GM21576 (cell line): Measurements from ENCODE around the gene SIGLEC8.
"Not testable (repeated sequence)": the region's sequence is repeated elsewhere in the genome, so short reads cannot be mapped to it uniquely, and the experiment has no call there.

Experiments
- ATAC-seq: cut with Tn5 transposase; IDR thresholded peaks from one replicate; pipeline ENCODE4 v1.9.1; 2021; ENCODE audit warnings: mild to moderate bottlenecking, moderate library complexity; ENCODE audit not compliant: unreplicated experiment

SIGLEC8 gene

GRCh38 chr19:51473009-51473707, 14.9 kb upstream of the SIGLEC8 start:
- no peak for ATAC-seq

- no peak for ATAC-seq
Observed at GRCh38 chr19:51472607-51473006, 14.4 kb upstream of the SIGLEC8 start.

GRCh38 chr19:51471527-51471926, 13.3 kb upstream of the SIGLEC8 start:
- ATAC-seq: no peak

DNA sequence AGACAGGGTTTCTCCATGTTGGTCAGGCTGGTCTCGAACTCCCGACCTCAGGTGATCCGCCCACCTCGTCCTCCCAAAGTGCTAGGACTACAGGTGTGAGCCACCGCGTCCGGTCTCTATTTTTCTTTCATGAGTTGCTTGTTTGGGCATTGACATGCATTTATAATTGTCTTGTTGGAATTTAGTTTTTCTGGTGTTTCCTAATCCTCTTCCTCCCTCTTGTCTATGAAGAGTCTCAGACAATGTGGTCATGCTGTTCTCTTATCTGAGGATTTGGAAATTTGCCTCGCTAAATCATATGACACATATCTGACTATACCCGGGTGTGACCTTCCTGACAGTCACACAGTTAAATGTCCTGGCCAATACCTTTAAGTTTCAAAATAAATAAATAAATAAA, 12.7 kb upstream of the SIGLEC8 start:
- no peak for ATAC-seq

DNA sequence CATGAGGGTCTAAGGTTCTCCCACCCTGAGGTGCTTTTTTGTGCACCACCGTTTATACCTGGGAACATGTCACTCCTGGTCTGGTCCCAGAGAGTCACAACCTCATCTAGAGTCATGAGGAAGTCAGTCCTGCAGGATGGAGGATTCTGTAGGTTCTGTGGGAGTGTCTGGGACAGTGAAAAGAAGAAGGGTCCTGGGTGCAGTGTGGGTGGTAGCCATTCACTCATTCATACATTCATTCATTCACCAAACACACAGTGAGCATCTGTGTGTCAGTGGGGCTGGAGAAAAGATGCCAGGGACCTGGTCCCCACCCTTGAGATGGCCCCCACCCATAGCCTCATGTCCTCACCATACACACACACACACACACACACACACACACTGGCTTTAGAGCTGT, 11.4 kb upstream of the SIGLEC8 start:
- no peak for ATAC-seq

GRCh38 chr19:51469162-51469561, 10.9 kb upstream of the SIGLEC8 start:
- ATAC-seq: no peak

- no peak for ATAC-seq
Observed at GRCh38 chr19:51468545-51468920, 10.3 kb upstream of the SIGLEC8 start.

DNA sequence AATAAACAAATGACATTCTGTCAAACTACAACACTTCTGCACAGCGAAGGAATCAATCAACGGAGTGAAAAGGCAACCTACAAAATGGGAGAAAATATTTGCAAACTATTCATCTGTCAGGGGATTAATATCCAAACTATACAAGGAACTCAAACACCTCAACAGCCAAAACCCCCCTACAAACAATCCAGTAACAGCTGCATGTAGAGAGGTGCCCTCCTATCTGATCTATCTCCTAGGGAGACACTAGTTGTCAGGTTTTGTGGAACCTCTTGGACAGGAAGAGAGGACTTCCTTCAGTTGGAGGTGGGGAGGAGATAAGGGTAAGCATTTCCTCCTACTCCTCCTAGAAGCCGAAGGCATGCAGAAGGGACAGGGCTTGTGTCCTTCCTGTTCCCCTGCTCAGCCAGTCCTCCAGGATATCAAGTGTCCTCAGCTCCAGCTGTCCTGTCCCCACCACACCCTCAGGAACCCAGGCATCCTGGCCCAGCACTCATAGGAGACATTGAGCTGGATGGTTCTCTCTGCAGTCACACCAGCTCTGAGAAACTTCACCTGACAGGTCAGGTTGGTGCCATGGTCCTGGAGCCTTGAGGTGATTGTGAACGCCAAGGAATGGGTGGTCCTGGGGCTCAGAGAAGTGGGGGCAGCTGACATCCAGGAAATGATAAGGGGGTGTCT, 9.8 kb upstream of the SIGLEC8 start:
- ATAC-seq: no peak

DNA sequence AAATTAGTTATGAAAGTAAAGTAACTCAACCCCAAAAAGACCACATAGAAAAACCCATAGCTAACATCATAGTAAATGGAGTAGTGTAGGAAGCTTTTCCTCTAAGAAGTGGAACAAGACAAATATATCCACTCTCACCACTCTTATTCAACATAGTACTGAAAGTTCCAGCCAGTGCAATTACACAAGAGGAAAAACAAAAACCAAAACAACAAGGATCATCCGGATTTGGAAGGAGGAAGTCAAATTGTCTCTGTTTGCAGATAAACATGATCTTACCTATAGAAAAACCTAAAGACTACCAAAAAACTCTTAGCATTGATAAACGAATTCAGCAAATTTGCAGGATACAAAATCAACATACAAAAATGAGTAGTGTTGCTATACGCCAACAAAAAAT, 8.5 kb upstream of the SIGLEC8 start:
- ATAC-seq: no peak

DNA sequence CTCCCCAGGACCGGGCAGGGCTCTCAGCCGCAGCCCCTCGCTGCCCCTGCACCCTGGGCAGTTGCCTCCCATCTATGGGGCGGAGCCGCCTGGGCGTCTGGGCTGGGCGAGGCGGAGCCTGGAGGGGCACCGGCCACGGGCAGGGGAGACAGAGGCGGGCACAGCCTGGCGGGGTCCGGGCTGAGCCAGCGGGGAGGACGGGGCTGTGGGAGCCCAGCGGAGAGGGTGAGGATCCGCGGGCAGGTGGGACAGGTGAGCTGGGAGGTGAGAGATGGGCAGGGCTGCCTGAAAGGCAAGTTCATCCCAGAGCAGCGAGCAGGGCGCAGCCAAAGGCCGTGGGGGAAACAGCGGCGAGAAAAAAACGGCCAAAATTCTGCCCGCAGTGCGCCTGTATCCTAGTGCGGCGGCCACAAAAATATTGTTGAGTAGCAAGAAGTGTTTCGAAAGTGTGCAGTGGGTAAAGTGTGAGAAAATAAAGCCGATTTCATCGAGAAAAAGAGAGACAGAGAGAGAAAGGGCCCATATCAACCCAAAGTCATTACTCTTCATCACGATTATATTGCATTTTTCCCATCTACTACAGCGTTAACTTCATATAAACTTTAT, 5.8 kb upstream of the SIGLEC8 start:
- not testable (repeated sequence) for ATAC-seq

DNA sequence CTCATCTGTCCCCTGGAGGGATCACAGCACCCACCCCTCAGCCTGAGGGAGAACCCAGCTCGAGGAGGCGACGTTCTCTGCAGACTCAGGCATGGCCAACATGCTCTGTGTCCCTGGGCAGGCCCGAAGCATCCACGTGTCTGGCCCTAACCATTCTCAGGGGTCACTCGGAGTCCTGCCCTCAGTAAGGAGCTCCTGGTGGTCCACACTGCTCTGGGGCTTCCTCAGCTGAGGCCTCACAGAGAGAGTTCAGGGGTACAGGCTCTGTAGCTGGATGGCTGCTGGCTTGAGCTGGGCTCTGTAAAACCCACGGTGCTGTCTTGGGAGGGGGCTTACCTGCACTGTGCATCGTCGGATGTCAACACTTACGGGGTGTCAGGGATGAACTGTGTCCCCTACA, 4.4 kb upstream of the SIGLEC8 start:
- ATAC-seq: no peak

DNA sequence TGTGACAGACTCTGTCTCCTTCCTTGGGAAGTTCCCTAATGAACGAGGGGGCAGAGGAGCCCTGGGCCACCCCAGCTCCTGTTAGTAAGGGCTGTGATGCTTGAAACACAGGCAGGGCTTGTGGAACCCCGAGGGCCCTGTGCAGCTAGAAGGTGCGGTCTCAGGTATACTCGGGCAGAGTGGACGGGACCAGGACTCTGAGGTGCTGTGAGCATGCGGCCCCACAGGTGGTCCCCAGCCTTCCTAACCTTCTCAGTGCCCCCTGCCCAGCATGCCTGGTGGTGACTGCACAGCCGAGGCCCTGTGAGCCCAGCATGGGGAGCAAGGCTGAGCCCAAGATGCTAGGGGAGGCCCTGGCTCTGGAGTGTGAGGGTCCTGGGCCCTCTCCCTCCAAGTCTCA, 4.0 kb upstream of the SIGLEC8 start:
- no peak for ATAC-seq

GRCh38 chr19:51461723-51462161, 3.5 kb upstream of the SIGLEC8 start:
- no peak for ATAC-seq

DNA sequence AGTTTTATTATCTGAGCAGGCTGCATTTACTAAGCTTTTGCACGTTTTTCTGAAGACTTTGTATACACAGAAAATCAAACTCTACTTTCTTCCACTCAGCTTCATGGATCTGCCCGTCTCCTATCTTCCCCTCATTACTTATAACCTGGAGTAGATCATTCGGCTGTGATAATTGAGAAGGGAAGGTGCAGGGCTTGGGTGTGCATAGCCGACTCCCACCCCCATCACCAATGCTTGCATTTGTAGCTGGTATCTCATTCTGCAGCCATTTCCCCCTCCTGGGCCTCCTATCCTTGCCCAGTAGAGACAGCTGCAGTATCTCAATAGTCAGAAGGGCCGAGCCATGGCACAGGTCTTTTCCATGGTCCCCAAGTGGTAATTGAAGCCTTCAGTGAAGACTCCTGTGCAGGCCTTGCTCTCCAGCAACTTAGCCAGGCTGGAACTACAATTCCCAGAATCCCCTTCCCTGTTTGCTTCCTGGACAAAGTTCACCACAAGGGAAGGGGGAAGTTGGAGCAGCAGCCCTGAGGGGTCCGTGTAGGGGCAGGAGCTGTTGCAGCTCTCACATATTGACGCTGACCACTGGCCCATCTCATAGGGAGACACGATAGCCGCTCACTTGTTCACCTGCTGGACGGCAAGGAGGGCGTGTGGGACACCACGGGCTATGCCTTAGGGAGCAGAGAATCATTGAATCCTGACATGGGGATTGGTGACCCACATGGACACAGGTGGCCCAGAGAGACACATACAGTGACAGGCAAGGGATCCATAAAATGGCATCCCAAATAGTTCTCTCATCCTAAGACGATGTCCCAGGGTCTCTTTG, 2.1 kb upstream of the SIGLEC8 start:
- no peak for ATAC-seq

DNA sequence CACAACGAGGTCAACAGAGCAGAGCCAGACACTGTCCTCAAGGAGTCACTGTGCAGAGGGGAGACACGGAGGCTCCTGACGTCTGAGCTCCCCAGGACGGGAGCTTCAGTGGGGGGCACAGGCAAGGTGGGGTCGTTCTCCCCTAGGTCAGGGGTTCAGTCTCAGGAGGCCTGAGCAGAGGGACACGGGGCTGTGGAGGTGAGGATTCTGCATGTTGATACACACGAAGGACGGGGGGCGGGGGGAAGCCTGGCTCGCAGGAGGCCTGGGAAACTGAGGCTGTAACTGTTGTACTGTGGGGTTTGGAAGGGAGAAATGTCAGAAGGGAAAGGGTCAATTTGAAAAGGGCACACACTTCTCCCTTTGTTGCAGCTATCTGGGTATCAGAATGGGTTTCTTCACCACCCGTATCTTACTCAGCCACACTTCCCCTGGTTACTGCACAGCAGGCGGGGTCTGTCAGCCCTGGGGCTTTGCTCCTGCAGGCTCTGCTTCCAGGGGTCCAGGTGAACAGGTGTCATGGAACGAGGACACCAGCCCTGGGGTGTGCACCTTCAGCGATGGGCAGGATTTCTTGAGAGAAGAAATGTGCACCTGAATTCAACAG, 748 bp upstream of the SIGLEC8 start:
- ATAC-seq: no peak

- ATAC-seq: no peak
Observed at GRCh38 chr19:51457351-51458013, 772 bp downstream of the SIGLEC8 start.

DNA sequence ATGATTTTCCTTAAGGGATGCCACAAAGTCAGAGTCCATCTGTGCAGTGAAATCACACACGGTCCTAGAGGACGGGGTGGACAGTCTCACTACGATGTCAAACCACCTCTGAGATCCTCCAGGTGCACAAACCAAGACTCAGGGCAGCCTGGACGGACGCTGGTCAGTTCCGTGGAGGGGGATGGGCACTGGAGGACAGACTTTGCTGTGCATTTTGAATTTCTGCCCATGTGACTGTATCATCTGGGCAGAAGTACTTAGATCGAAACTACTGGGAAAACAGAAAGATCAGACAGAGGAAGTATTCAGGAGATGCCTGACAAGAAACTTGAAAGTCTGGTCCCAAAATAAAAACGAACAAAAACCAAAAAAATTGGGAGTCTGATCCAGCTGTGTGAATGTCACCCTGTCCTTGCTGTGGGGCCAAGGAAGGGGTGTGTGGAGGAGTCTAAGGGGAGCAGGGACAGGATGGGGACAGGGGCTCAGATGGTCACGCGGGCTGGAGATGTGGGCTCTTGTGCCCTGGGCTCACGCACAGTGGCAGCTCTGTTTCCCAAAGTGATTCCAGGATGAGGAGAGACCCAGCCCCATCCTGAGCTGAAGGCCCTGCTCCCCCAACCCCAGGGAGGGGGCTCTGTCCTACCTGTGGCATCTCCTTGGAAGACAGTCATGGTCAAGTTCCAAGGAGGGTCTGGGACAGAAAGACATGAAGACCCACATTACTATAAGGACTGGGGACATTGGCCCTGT, 1.5 kb downstream of the SIGLEC8 start:
- ATAC-seq: no peak

- ATAC-seq: no peak
Observed at GRCh38 chr19:51450730-51451307, 7.4 kb downstream of the SIGLEC8 start.

DNA sequence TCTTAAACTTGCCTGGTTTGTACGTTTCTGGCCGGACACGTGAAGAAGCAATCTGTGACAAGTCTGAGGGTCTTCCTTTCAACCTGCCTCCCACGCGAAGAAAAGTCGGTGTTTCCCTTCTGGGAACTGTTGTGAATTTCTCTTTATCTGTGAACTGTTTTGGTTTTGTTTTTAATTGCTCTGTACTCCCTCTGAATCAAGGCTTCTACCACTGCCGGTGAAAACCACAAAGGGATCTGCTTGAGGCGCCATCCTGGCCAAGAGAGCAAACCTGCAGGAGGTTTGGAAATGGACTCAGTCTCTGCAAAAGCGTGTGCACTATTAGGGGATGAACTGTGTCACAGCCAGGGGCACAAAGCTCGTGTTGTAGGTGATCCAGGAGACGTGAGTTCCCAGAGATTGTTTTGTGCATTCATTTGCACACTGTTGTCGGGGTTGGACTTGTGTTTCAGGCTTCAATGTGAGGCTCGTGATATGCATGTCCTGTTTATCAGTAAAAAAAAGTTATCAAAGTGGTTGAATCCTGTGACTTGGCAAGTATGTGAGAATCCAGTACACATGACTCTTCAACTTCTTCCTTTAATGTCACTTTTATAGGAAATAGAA, 9.7 kb downstream of the SIGLEC8 start:
- ATAC-seq: no peak
